Stimulated activated CD4-positive, alpha-beta T cell treated with anti-CD3 and anti-CD28 coated beads, TNF-alpha, amount 100 ng/mL, for 48 hours (primary cell): ENCODE results near the gene KCNJ18.
"Not testable (repeated sequence)": the region's sequence is repeated elsewhere in the genome, so short reads cannot be mapped to it uniquely, and the experiment has no call there.

Source experiments
- DNase-seq, 3 donors: peaks; one replicate each; pipeline ENCODE4 v3.0.0-alpha.2; 2020; ENCODE audit warnings: low read depth in 3 of 3

The KCNJ18 gene

GRCh38 chr17:21691883-21692703 is at the start of gene KCNJ18:
Gene KCNJ18 (plus strand): TSS chr17:21692523. CDS start chr17:21702787, 10,264 bp downstream.
- not testable (repeated sequence) for DNase-seq

- not testable (repeated sequence) for DNase-seq
Observed at GRCh38 chr17:21648125-21648524, 44.2 kb upstream of the KCNJ18 start.

DNA sequence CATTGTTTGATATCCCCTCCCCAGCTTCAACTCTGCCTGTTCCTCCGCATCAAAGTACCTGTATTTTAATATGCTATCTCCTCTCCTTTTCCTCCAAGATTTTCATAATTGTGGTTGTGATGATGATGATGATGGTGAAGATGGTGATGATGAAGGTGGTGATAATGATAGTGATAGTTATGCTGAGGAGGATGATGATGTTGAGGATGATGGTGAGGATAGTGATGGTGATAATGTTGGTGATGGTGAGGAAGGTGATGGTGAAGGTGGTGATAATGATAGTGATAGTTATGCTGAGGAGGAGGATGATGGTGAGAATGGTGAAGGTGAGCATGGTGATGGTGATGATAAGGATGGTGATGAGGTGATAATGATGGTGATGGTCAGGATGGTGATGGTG is 42.3 kb upstream of the KCNJ18 start:
- DNase-seq, result not testable (repeated sequence)

GRCh38 chr17:21652049-21652448 is 40.3 kb upstream of the KCNJ18 start:
- not testable (repeated sequence) for DNase-seq

DNA sequence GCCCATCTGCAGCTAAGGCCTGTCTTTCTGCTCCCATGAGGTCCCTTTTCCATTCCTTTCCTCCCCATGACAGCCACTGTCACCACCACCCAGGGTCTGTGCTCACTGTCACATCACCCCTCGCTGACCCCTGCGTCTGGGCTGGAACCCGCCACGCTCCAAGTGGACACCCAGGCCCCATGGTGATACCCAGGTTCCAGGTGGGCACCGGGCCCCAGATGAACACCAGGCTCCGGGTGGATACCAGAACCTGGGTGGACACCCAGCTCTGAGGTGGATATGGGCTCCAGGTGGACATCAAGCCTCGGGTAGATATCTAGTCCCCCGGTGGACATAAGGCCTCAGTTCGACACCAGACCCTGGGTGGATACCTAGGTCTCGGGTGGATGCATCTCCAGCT is 39.1 kb upstream of the KCNJ18 start:
- DNase-seq, result not testable (repeated sequence)

DNA sequence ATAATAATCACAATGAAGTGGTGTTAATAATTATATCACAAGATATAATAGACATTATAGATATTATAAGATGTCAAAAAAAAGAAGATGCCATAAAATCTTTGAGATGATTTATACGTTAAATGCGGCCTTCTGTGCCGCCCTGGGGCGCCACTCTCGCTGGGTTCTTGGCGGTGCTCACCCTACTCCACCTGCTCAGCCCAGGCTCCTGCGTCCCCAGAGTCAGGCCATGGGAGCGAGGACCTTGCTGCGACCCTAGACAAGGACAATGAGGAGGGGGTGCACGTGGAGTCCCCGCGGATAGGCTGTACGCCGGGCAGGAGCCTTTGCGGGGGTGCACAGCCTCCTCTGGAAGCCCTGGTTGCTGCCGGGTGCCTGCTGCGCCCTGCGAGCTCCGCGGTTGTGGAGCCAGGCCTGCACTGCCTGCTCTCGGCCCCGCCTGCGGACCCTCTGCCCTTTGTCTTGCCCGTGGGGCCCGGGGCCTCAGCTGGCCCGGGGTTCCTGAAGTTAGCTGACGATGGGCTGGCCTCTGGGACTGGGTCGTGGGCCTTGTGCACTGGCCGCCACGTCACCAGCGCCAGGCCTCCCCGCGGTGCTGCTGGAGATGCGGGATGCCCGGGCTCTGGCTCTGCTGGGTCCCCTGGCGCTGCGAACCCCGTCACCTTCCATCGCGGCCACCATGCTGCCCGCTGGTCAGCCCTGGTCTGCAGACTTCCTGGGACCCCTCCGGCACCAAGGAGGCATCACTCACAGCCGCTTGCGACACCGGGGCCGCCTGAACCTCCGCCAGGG is 35.6 kb upstream of the KCNJ18 start:
- DNase-seq, result not testable (repeated sequence)

DNA sequence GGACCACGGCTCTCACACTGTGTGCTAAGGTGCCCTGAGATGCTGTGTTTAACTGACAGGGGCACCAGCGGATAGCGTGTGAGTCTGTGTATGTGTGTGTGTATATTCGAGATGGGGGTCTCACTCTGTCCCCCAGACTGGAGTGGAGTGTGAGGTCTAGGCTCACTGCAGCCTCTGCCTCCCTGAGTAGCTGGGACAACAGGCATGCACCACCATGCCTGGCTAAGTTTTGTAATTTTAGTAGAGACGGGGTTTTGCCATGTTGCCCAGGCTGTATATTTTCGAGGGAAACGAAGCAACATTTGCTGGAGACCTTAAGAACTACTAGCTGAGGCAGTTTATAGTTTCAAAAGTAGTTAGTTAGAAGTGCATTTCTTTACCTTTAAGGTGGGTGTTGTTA is 32.7 kb upstream of the KCNJ18 start:
- not testable (repeated sequence) for DNase-seq

DNA sequence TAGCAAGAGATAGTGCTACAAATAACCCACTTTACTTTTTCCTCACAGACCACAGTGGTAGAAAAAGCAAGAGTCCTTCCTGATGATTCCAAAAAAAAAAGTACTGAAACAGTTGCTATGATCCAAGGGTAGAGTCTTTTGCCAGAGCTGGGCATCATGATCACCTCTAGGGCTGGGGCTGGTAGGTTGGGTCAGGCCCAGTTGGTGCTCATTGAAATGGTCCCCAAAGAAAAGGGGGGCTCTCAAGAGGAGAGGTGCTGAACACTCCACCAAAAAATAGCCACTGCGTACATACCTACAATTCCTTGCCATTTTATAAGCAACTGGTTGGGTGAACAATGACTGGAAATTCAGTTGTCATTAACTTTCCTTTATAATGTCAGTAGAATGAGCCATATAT is 30.9 kb upstream of the KCNJ18 start:
- DNase-seq, result not testable (repeated sequence)

DNA sequence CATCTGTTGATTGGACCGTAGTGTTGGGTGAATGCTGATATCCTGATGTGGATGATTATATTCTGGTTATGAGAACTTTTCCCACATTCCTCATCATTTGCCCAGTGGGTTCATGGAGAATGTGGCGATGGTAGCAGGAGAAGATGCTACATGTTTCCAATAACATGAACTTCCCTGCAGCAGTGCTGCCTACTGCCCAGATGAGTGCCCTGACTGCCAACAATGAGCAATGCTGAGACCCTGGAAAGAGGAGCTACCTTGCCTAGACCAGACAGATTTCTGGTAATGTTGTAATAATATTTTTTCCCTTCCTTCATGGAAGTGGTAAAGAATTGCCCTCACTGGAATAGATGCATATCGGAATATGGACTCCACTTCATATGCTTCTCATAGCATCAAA is 29.2 kb upstream of the KCNJ18 start:
- not testable (repeated sequence) for DNase-seq

GRCh38 chr17:21663614-21664474 is 28.5 kb upstream of the KCNJ18 start:
- DNase-seq, result not testable (repeated sequence)

- DNase-seq, result not testable (repeated sequence)
Observed at GRCh38 chr17:21665171-21665570, 27.2 kb upstream of the KCNJ18 start.

- DNase-seq, result not testable (repeated sequence)
Observed at GRCh38 chr17:21665935-21666493, 26.3 kb upstream of the KCNJ18 start.

DNA sequence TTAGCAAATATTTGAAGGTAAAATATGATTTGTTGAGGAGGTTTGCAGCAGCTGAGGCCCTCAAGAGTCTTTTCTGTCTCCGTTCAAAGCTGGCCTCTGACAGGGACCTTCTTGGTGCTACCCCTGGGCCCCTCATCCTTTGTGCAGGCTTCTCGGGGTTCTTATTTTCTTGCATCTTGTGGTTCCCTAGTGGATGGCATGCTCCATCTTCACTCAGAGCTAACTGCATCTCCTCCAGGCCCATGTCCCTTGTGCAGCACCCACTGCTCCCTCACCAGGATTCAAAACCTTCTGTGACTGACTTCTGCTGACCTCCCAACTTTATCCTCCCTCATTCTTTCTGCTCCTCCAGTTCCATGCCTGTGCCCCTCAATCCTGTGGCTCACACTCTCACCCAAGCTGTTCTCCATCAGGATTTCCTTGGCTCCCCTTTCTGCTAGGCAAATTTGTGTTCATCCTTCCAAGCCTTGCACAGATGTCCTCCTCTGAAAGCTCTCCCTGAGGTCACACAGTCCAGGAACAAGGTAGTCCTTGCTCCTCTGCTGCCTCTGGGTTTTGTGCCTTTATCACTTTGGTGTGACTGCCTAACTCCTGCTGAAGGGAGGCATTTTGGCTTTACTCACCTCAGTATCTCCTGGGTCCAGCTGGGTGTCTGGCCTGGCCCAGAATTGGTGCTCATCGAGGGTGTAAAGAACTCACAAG is 25.5 kb upstream of the KCNJ18 start:
- DNase-seq, result not testable (repeated sequence)

DNA sequence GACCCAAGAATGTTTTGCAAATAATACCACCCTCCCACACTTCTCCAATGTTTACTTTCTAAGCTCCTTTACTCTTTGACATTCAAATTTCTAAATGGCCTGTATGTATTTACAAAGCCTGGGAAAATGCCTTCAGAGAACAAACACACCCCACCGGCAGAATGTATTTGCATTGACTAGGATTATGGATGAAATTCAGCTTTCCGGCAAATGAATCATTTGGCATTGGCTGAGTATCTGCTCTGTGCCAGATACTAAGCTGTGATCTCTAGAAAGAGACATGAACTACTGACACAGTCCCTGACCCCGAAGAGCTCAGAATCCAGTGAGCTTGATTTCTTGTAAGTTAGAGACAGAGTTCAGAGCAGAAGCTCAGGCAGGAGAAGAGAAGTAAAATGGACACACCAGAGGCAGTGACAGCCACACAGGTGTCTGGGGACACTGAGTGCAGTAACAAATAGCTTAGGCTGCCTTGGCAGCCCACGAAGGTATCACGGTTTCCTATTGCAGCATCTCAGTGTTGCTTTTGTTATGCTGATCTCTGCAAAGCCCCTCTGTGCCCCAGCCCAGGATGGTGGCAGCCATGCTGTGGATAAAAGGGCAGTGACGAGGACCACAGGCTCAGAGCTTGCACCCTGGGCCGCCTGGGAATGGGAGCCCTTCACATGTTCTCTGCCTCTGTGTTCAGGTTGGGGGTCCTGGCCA is 24.8 kb upstream of the KCNJ18 start:
- not testable (repeated sequence) for DNase-seq

- DNase-seq, result not testable (repeated sequence)
Observed at GRCh38 chr17:21668118-21668488, 24.2 kb upstream of the KCNJ18 start.

GRCh38 chr17:21668746-21669508 is 23.4 kb upstream of the KCNJ18 start:
- DNase-seq, result not testable (repeated sequence)

- not testable (repeated sequence) for DNase-seq
Observed at GRCh38 chr17:21669616-21670360, 22.5 kb upstream of the KCNJ18 start.

DNA sequence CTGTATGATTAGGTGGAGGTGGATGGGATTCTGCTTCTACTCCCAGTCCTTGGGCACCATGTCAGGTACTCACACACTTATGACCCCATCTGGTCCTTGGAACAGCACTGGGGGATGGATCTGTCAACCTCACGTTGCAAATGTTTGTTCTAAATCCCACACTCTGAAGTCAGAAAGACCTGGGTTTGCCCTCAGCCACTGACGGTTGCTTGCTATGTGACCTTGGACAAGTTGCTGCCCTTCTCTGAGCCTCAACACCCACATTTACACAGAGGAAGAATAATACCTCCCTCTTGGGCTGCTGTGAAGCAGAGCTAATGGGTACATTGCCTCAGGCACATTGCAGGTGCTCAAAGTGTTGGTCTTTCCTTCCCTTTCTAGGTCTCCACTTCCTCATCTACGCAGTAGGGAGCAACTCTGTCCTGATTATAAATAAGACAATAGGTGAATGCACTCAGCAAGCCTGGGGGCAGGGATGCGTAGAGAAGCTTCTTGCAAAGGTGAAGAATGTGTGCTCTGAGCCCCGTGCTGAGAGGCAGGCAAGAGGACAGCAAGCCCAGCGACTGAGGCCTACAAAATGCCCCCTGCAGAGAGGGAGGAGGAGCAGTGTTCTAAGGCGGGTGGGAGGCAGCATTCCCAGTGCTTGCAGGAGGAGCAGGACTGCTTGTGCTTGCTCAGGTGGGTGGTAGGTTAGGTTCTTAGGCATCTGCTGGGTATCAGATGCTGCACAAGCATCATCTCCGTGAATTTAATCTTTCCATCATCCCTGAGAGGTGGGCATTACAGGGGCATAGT is 21.8 kb upstream of the KCNJ18 start:
- DNase-seq, result not testable (repeated sequence)
